Heart left ventricle (tissue), 16 donors: Measurements from ENCODE around the gene NR3C2. TPM values are rescaled to one million over a fixed set of nuclear protein-coding genes. Genes with fewer than 3 reads are reported as not detected.

Source experiments
- ATAC-seq, 4 donors: fragments of 200-7000 bp; cut with Tn5 transposase; one replicate each; pipeline ENCODE4 v1.9.1; 2020 to 2022; ENCODE audit warnings: moderate library complexity in 4 of 4, mild to moderate bottlenecking in 3 of 4, moderate number of reproducible peaks in 1 of 4
- DNase-seq, 5 donors: peaks; one replicate each; pipeline ENCODE4 v3.0.0-alpha.2; 2020
- H3K27ac ChIP-seq, 12 donors: fragments of 200-600 bp; sonication (generic) in 4 of 12; one replicate each; pipeline versions ENCODE4 v1.5.0 to v1.8.0; 2016 to 2022; ENCODE audit warnings: mild to moderate bottlenecking in 2 of 12
- H3K27me3 ChIP-seq, 9 donors: fragments of 200-600 bp; sonication (generic) in 2 of 9; one replicate each; pipeline versions ENCODE4 v1.5.1 to v1.8.0; 2016 to 2022; ENCODE audit warnings: mild to moderate bottlenecking in 3 of 9
- H3K36me3 ChIP-seq, 9 donors: fragments of 200-600 bp; sonication (generic) in 2 of 9; one replicate each; pipeline versions ENCODE4 v1.5.0 to v1.8.0; 2018 to 2022; ENCODE audit warnings: mild to moderate bottlenecking in 2 of 9
- H3K4me1 ChIP-seq, 12 donors: fragments of 200-600 bp; sonication (generic) in 4 of 12; one replicate each; pipeline versions ENCODE4 v1.5.0 to v1.8.0; 2016 to 2022; ENCODE audit warnings: mild to moderate bottlenecking in 3 of 12
- H3K4me3 ChIP-seq, 12 donors: fragments of 200-600 bp; sonication (generic) in 4 of 12; one replicate each; pipeline versions ENCODE4 v1.5.0 to v1.8.0; 2017 to 2022; ENCODE audit warnings: mild to moderate bottlenecking in 9 of 12, moderate library complexity in 4 of 12
- H3K9me3 ChIP-seq, 12 donors: fragments of 200-600 bp; sonication (generic) in 4 of 12; one replicate each; pipeline versions ENCODE4 v1.5.0 to v1.8.0; 2016 to 2022; ENCODE audit warnings: mild to moderate bottlenecking in 1 of 12
- POLR2A ChIP-seq, 2 donors: fragments of 450-650 bp; IDR thresholded peaks; one replicate each; pipeline ENCODE4 v1.6.1; 2017; ENCODE audit warnings: antibody characterized with exemption in 2 of 2, mild to moderate bottlenecking in 2 of 2, moderate library complexity in 2 of 2
- WGBS, 4 donors: extraction: QIAGEN DNeasy Blood & Tissue Kit in 2 of 4; methylation state at CpG; one replicate each; pipeline versions ENCODE4 v1.1.5 to v1.1.7; 2013 to 2018; 5-methylcytosine and 5-hydroxymethylcytosine counted together
- intact Hi-C, 10 donors: fragments of 100-400 bp; cut with DNase I; formaldehyde crosslinking; loops; one replicate each; pipeline versions ENCODE4 v1.11.1 to v1.14.2; 2022
- polyA plus RNA-seq, 2 donors: library from polyadenylated mRNA; stranded (reverse); fragments of 200-250 nt; gene quantifications; one replicate each; pipeline ENCODE4 v1.2.3, GENCODE V29; 2013
- total RNA-seq, 9 donors: library from RNA; depleted of rRNA in 2 of 9; stranded (reverse); fragments of >200 nt in 2 of 9; fragmentation: NEBNext Ultra II Directional in 3 of 9; extraction: Animal tissue kit (Norgen Biotek cat#: 25700) in 3 of 9; gene quantifications; one replicate each; pipeline versions ENCODE4 v1.1.0 to v1.2.4, GENCODE V29; 2016 to 2023
- TF ChIP-seq, protein P1 (sequence below), 12 donors: fragments of 200-600 bp; sonication (generic) in 4 of 12; IDR thresholded peaks; one replicate each; pipeline versions ENCODE4 v1.5.0 to v1.8.0; 2018 to 2022; ENCODE audit warnings: antibody characterized with exemption in 12 of 12, mild to moderate bottlenecking in 5 of 12
- donor health status: ischemic (EF 13 %, LVEDD 7.1; RV severe dilation, severe dysfunction).
- donor health status: healthy with polysubstance abuse.
- donor health status: DM: no; HTN: yes; CAD: no.
- donor health status: DM: no; HTN: no; CAD: no.
- donor health status: ischemic (EF 25% LVEDD 6.9; RV normal size, moderate dysfunction).
- donor health status: ischemic (EF 25% LVEDD 5.7; RV mildly dilated, moderate dysfunction).
- donor health status: healthy.
- donor health status: DM: yes; HTN: yes; CAD: no.
- donor health status: ischemic (EF 35%, LVEDD 5.7; RV mildly dilated, moderate dysfunction).
- donor health status: nonischemic (EF 11% LVEDD 7.7; RV severe dilation, severe dysfunction).
- donor health status: DM: yes; HTN: yes; CAD: no.
- donor health status: PGD.
- donor health status: ischemic (EF 29% LVEDD 5.4; RV normal size, mild dysfunction).
- donor health status: nonischemic (EF 23%, LVEDD 6.1; RV moderate dilation, normal function).

NR3C2 gene
- total and polyA plus RNA-seq, 11 donors: 3.6 to 26.5 (median 18.4) TPM

DNA sequence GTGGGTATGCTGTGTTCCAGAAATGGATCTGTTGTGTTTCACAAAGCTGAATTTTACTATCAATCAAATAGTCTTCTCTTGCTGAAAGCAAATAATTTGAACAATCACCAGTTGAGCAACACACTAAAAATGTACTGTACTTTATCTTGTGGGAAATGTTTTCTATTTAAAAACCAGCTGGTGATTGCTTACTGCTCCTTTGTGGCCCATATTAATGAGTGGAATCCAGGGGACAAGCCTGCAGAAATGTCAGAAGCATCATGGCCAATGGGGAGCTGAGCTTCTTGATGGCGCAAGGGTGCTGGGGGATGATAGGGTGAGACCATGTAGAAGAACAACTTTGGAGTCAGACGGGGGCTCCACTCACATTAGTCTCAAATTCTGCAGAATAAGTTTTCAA, 364.2 kb downstream of the NR3C2 start:
- ATAC-seq (no peak), DNase-seq (no peak)
- no peak overlapping the region for H3K4me3 ChIP-seq
- intact Hi-C loops: no loop called here
- peaks cover 0 to 37% (median 0%) of the 10 kb centered on the region in 12 donors for H3K4me1 ChIP-seq
- H3K27me3 ChIP-seq: no peaks in the 10 kb centered on the region
- 89 to 94% (median 92%) methylated on average over 2 of the region's 2 CpGs for WGBS, 4 donors
- H3K9me3 ChIP-seq: peaks cover 0 to 21% (median 0%) of the 10 kb centered on the region in 12 donors
- H3K36me3 ChIP-seq: peaks cover 0 to 84% (median 51%) of the 10 kb centered on the region in 9 donors
- no peak overlapping the region for H3K27ac ChIP-seq
- TF ChIP-seq, protein P1, sequence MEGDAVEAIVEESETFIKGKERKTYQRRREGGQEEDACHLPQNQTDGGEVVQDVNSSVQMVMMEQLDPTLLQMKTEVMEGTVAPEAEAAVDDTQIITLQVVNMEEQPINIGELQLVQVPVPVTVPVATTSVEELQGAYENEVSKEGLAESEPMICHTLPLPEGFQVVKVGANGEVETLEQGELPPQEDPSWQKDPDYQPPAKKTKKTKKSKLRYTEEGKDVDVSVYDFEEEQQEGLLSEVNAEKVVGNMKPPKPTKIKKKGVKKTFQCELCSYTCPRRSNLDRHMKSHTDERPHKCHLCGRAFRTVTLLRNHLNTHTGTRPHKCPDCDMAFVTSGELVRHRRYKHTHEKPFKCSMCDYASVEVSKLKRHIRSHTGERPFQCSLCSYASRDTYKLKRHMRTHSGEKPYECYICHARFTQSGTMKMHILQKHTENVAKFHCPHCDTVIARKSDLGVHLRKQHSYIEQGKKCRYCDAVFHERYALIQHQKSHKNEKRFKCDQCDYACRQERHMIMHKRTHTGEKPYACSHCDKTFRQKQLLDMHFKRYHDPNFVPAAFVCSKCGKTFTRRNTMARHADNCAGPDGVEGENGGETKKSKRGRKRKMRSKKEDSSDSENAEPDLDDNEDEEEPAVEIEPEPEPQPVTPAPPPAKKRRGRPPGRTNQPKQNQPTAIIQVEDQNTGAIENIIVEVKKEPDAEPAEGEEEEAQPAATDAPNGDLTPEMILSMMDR (IDR thresholded peaks at IDR 0.05): no peak
- TF ChIP-seq POLR2A (IDR thresholded peaks at IDR 0.05): no peak

DNA sequence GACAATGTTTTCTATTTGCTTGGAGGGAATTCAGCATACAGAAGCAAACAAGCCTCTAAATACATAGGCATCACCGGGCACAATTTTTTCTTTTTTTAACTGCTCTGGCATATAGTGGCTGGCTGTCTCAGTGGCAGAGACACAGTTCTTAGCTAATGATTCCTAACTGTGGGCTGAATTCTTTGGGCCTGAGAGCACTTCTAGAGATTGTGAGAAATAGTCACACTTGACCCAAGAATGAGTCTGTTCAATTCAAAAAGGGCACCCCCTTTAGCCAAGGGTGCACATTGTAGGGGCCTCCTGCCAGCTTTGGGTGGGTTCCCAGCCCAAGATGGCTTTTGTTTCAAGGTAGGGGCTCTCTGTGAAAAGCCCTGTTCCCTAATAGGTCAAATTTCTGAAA, 364.6 kb downstream of the NR3C2 start:
- no peaks in the 10 kb centered on the region for H3K27me3 ChIP-seq
- H3K4me1 ChIP-seq: peaks cover 0 to 37% (median 0%) of the 10 kb centered on the region in 12 donors
- H3K27ac ChIP-seq: no peak overlapping the region
- H3K4me3 ChIP-seq: no peak overlapping the region
- H3K36me3 ChIP-seq: peaks cover 0 to 89% (median 56%) of the 10 kb centered on the region in 9 donors
- intact Hi-C loops: no loop called here
- TF ChIP-seq, protein P1 (IDR thresholded peaks at IDR 0.05): no peak
- TF ChIP-seq POLR2A (IDR thresholded peaks at IDR 0.05): no peak
- 62 to 88% (median 86%) methylated on average over 1 of the region's 1 CpG for WGBS, 4 donors
- ATAC-seq: no peak
- DNase-seq: no peak
- peaks cover 0 to 21% (median 0%) of the 10 kb centered on the region in 12 donors for H3K9me3 ChIP-seq

GRCh38 chr4:148076964-148077363, 365.2 kb downstream of the NR3C2 start:
- Histone ChIP-seq H3K4me1 (peaks cover 0 to 37% (median 0%) of the 10 kb centered on the region in 12 donors), H3K36me3 (peaks cover 0 to 92% (median 60%) of the 10 kb centered on the region in 9 donors), H3K27ac (no peak overlapping the region), H3K4me3 (no peak overlapping the region), H3K9me3 (peaks cover 0 to 21% (median 0%) of the 10 kb centered on the region in 12 donors), H3K27me3 (no peaks in the 10 kb centered on the region)
- ATAC-seq (no peak), DNase-seq (no peak)
- intact Hi-C loops: no loop called here
- 94 to 98% (median 95%) methylated on average over 5 of the region's 5 CpGs for WGBS, 4 donors
- no peak for TF ChIP-seq POLR2A (IDR thresholded peaks at IDR 0.05)

DNA sequence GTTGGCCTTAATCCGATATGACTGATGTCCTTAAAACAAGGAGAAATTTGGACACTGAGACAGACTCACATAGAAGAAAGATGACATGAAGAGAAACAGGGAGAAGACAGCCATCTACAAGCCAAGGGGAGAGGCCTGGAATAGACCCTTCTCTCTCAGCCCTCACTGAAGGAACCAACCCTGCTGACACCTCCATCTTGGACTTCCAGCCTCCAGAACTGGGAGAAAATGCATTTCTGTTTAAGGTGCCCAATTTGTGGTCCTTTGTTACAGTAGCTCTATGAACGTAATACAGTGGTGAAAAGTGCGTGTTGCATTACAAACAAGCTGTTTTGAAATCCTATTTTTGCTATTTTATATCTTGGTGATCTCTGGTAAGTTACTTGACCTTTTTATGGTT, 366.8 kb downstream of the NR3C2 start:
- Histone ChIP-seq H3K27ac (no peak overlapping the region), H3K27me3 (no peaks in the 10 kb centered on the region), H3K36me3 (peaks cover 0 to 77% (median 47%) of the 10 kb centered on the region in 9 donors), H3K4me1 (peaks cover 0 to 44% (median 3%) of the 10 kb centered on the region in 12 donors), H3K4me3 (no peak overlapping the region), H3K9me3 (peaks cover 0 to 21% (median 0%) of the 10 kb centered on the region in 12 donors)
- ATAC-seq: no peak
- no peak for DNase-seq
- intact Hi-C loops: no loop called here
- WGBS, 4 donors: 95 to 98% (median 97%) methylated on average over 3 of the region's 3 CpGs
- TF ChIP-seq, protein P1 (IDR thresholded peaks at IDR 0.05): no peak
- TF ChIP-seq POLR2A (IDR thresholded peaks at IDR 0.05): no peak

DNA sequence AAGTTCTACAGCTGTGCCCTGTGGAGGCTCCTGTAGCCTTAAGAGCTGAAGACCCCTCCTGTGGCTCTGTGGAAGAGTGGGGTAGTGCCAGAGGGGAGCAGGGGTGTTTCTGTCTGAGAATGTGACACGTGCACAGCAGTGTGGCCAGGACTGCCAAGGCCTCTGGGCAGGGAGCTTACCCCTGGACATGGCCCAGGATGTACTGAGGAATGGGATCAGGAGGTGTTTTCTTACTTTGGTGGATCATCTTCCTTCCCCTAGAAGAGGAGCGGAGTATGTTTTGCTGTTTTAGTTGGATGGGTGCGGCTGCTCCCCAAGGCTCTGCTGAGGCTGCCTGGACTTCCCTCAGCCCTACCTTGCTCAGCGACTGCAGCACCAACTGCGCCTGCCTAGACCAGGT, 367.8 kb downstream of the NR3C2 start:
- peaks cover 0 to 21% (median 0%) of the 10 kb centered on the region in 12 donors for H3K9me3 ChIP-seq
- peak in 1 of 4 donors; percentile 32 for ATAC-seq
- H3K27me3 ChIP-seq: no peaks in the 10 kb centered on the region
- peaks cover 0 to 67% (median 41%) of the 10 kb centered on the region in 9 donors for H3K36me3 ChIP-seq
- peak overlapping the region in 1 of 12 donors; percentile 11 for H3K27ac ChIP-seq
- H3K4me1 ChIP-seq: peaks cover 0 to 50% (median 6%) of the 10 kb centered on the region in 12 donors
- H3K4me3 ChIP-seq: no peak overlapping the region
- no peak for DNase-seq
- intact Hi-C loops: no loop called here
- TF ChIP-seq, protein P1 (IDR thresholded peaks at IDR 0.05): no peak
- TF ChIP-seq POLR2A (IDR thresholded peaks at IDR 0.05): no peak
- 82 to 94% (median 90%) methylated on average over 5 of the region's 5 CpGs for WGBS, 4 donors
